HFF-Myc (cell line): ENCODE data around the gene STAG3.
"Not testable (repeated sequence)": the region's sequence is repeated elsewhere in the genome, so short reads cannot be mapped to it uniquely, and the experiment has no call there.

ENCODE experiments used
- DNase-seq: peaks from one replicate; pipeline ENCODE4 v3.0.0-alpha.2; 2011; ENCODE audit warnings: low read depth; ENCODE audit errors: extremely low read depth
- H3K4me3 ChIP-seq: replicated peaks from 2 replicates; pipeline ENCODE4 v1.5.1; 2011; ENCODE audit warnings: low read depth, mild to moderate bottlenecking, control low read depth, low read length
- TF ChIP-seq, protein P1 (sequence below): IDR thresholded peaks from 2 replicates; pipeline ENCODE4 v1.5.1; 2012; ENCODE audit warnings: mild to moderate bottlenecking, low read depth, low read length, control low read depth; ENCODE audit errors: missing control alignments

The STAG3 gene

DNA sequence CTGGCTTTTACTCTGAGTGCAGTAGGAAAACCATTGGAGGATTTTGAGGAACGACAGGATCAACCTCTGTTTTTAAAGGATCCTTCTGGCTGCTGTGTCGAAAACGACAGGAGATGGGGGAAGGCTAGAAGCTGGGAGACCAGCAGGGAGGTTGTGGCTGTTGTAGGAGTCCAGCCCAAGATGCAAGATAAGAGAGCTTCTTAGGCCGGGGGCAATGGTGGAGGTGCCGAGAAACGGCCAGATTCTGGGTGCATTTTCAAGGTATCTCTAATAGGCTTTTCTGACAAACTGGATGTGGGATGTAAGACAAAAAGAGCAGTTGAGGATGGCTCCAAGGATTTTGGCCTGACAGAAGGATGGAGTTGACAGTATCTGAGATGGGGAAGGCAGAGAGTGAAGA lies 31.8 kb downstream of the STAG3 start:
- H3K4me3 ChIP-seq, result no peak overlapping the region
- no peak for DNase-seq
- TF ChIP-seq, protein P1, sequence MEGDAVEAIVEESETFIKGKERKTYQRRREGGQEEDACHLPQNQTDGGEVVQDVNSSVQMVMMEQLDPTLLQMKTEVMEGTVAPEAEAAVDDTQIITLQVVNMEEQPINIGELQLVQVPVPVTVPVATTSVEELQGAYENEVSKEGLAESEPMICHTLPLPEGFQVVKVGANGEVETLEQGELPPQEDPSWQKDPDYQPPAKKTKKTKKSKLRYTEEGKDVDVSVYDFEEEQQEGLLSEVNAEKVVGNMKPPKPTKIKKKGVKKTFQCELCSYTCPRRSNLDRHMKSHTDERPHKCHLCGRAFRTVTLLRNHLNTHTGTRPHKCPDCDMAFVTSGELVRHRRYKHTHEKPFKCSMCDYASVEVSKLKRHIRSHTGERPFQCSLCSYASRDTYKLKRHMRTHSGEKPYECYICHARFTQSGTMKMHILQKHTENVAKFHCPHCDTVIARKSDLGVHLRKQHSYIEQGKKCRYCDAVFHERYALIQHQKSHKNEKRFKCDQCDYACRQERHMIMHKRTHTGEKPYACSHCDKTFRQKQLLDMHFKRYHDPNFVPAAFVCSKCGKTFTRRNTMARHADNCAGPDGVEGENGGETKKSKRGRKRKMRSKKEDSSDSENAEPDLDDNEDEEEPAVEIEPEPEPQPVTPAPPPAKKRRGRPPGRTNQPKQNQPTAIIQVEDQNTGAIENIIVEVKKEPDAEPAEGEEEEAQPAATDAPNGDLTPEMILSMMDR, result no peak

GRCh38 chr7:100210805-100211204 lies 33.1 kb downstream of the STAG3 start:
- TF ChIP-seq, protein P1, result no peak
- no peak for DNase-seq
- H3K4me3 ChIP-seq, result no peak overlapping the region

DNA sequence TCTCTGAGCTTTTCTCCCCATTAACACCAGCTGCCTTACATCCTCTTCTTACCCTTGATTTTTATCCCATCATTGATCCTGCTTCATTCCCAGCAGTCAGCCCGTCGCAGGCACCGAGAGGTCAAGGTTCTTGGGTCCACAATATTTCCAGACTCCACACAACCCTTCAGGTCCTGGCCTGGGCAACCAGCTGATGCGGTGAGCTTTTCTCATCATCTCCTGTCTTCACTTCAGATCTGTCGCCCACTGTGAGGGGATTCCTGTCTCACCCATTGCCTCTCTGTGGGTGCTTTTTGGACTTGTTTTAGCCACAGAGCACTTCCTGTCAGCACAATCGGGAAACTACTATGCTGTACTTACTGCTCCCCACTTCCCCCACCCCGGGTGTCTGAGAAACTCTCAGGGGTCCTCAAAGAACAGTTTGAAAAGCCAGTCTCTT lies 33.6 kb downstream of the STAG3 start:
- no peak overlapping the region for H3K4me3 ChIP-seq
- DNase-seq, result no peak

GRCh38 chr7:100212631-100213286 lies 35.0 kb downstream of the STAG3 start:
- TF ChIP-seq, protein P1, result no peak
- no peak overlapping the region for H3K4me3 ChIP-seq
- DNase-seq, result no peak

More for the DNA sequence above, 33.6 kb downstream of the STAG3 start:
- TF ChIP-seq, protein P1, result no peak

DNA sequence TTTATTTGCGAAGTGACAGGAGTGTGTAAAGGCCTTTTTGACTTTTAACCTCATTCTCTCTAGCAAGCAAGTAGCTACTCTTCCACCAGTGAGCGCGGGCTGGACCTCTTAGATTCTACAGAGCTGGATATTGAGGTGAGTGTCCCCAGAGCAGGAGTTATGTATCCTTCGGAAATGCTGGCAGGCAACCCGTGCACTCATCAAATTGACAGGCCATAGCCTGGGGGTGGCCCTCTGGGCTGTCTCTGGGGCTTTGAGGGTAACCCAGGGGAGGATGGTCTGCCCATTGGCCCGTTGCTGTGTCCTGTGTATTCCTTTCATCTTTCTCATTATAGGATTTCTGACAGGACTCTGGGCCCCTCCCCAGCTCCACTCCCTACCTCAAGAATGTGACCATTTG lies 36.0 kb downstream of the STAG3 start:
- TF ChIP-seq, protein P1, result no peak
- H3K4me3 ChIP-seq, result no peak overlapping the region
- DNase-seq, result no peak

- not testable (repeated sequence) for H3K4me3 ChIP-seq, DNase-seq
Observed at GRCh38 chr7:100214356-100214755, 36.6 kb downstream of the STAG3 start.

DNA sequence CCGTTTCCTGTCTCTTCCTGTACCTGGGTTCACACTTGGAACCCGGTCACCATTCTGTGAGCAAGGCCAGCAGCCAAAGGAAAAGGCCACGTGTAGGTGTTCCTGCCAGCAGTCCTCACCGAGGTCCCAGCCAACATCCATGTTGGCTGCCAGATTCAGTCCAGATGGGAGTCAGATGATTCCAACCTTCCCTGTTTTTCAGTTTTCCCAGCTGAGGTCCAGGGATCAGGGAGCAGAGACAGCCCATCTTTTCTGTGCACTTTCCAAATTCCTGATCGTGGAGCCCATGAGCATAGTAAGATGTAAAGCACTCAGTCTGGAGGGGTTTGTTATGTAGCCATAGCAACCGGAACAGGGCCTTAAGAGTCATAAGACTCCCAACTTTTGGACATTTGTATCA lies 38.2 kb downstream of the STAG3 start:
- H3K4me3 ChIP-seq, result no peak overlapping the region
- TF ChIP-seq, protein P1, result no peak
- peak; percentile 4 for DNase-seq
